ENCODE results near the gene MTERF1. TPM values are rescaled to one million over a fixed set of nuclear protein-coding genes. Genes with fewer than 3 reads are reported as not detected.

MTERF1 gene
- total and polyA plus RNA-seq, 2 experiments from 2014 or later, result 14.5 to 19.7 TPM

GRCh38 chr7:91883676-91884362, 3.3 kb upstream of the MTERF1 start:
- Histone ChIP-seq H4K20me1 (replicated peaks; ENCODE audit: insufficient read depth) (no peaks in the 10 kb centered on the region), H3K4me3 (no peak overlapping the region), H3K4me1 (ENCODE audit: insufficient read depth) (no peaks in the 10 kb centered on the region), H3F3A (replicated peaks; ENCODE audit: low read depth) (no peaks in the 10 kb centered on the region), H3K4me2 (no peak overlapping the region), H2AFZ (no peak overlapping the region), H3K27ac (ENCODE audit: low read depth) (no peak overlapping the region), H3K79me2 (replicated peaks; ENCODE audit: insufficient read depth) (peaks cover 16% of the 10 kb centered on the region), H3K36me3 (ENCODE audit: insufficient read depth) (no peaks in the 10 kb centered on the region), H3K27me3 (ENCODE audit: insufficient read depth) (no peaks in the 10 kb centered on the region), H3K9me2 (ENCODE audit: insufficient read depth) (no peaks in the 10 kb centered on the region)
- no peak overlapping the region for H3K4me3 Mint-ChIP-seq
- H3K27me3 Mint-ChIP-seq (ENCODE audit: insufficient read depth, low read depth, poor library complexity), result peaks cover 9% of the 10 kb centered on the region
- H3K4me1 Mint-ChIP-seq, result peaks cover 5% of the 10 kb centered on the region; the same call in 2 of the 3 replicates
- no peak for TF ChIP-seq JUNB (IDR thresholded peaks at IDR 0.05; ENCODE audit: unreplicated experiment)
- TF ChIP-seq CREB1 (CRISPR knock-in tag; IDR thresholded peaks at IDR 0.05; ENCODE audit: low read depth), result no peak
- TF ChIP-seq ZNF114 (CRISPR knock-in tag; IDR thresholded peaks at IDR 0.05), result no peak
- TF ChIP-seq ZNF331 (CRISPR knock-in tag; IDR thresholded peaks at IDR 0.05; ENCODE audit: low read depth), result no peak
- TF ChIP-seq POLR2AphosphoS5 (IDR thresholded peaks at IDR 0.05; ENCODE audit: low read depth), result no peak
- TF ChIP-seq EZH2 (IDR thresholded peaks at IDR 0.05; ENCODE audit: low read depth, unreplicated experiment), result no peak
- TF ChIP-seq NANOG (IDR thresholded peaks at IDR 0.05; ENCODE audit: borderline replicate concordance), result no peak
- TF ChIP-seq ETS1 (IDR thresholded peaks at IDR 0.05), result no peak
- no peak for TF ChIP-seq ZNF462 (CRISPR knock-in tag; IDR thresholded peaks at IDR 0.05)
- TF ChIP-seq REST (IDR thresholded peaks at IDR 0.05; ENCODE audit: unreplicated experiment), result no peak
- no peak for TF ChIP-seq EZH2phosphoT487 (IDR thresholded peaks at IDR 0.05; ENCODE audit: unreplicated experiment)
- no peak for TF ChIP-seq CTCF (conservative IDR thresholded peaks at IDR 0.05; ENCODE audit: low read depth in 2 of 2)
- no peak for TF ChIP-seq STAT1 (IDR thresholded peaks at IDR 0.05; ENCODE audit: unreplicated experiment)
- peaks cover 29% of the 10 kb centered on the region for H3K9me3 Mint-ChIP-seq
- ATAC-seq (no peak), DNase-seq (ENCODE audit: low spot score) (no peak)
- peaks cover 14% of the 10 kb centered on the region for H3K36me3 Mint-ChIP-seq (ENCODE audit: low read depth)
- no peak overlapping the region for H3K27ac Mint-ChIP-seq
